AG04450 (cell line): ENCODE measurements around the gene NDUFA5. TPM values are rescaled to one million over a fixed set of nuclear protein-coding genes. Genes with fewer than 3 reads are reported as not detected.

Experiments
- CTCF ChIA-PET: fragments of 300-600, 350-600 bp; formaldehyde crosslinking; extraction: SDS; loops from one replicate; lab custom pipeline; 2022; ENCODE audit warnings: antibody characterized with exemption, inconsistent platforms; lab: Charles Lee
- POLR2A ChIA-PET: fragments of 350-600 bp; formaldehyde crosslinking; extraction: SDS; loops from one replicate; lab custom pipeline; 2021; ENCODE audit warnings: antibody characterized with exemption, inconsistent platforms; lab: Yijun Ruan, JAX
- DNase-seq: peaks from one replicate; pipeline ENCODE4 v3.0.0-alpha.2; 2011; ENCODE audit warnings: low read depth, low spot score
- H3K27ac ChIP-seq: one replicate; pipeline ENCODE4 v1.5.1; 2012; ENCODE audit warnings: low read depth, low read length, control low read depth
- H3K27me3 ChIP-seq: one replicate; pipeline ENCODE4 v1.6.0; 2012; ENCODE audit warnings: low read length; ENCODE audit not compliant: control insufficient read depth, insufficient read depth
- H3K4me3 ChIP-seq: 2 replicates; pipeline ENCODE4 v1.5.1; 2011; ENCODE audit warnings: mild to moderate bottlenecking, low read depth, low read length, control low read depth
- H3K9me3 ChIP-seq: 2 replicates; pipeline ENCODE4 v1.5.1; 2012; ENCODE audit warnings: low read length; ENCODE audit not compliant: control insufficient read depth, insufficient read depth
- CTCF ChIP-seq: IDR thresholded peaks from 2 replicates; pipeline ENCODE4 v1.5.1; 2011; ENCODE audit warnings: low read depth, low read length, control low read depth, inconsistent platforms
- polyA plus RNA-seq: library from polyadenylated mRNA; depleted of rRNA; stranded (reverse); fragments of >200 nt; gene quantifications from 2 replicates; pipeline ENCODE4 v1.2.3, GENCODE V29; 2011

NDUFA5 gene
- polyA plus RNA-seq, 1 experiment, result 39.8 TPM

- DNase-seq, result peak; percentile 26
- no peak overlapping the region for H3K4me3 ChIP-seq
- no peak for TF ChIP-seq CTCF
- ChIA-PET POLR2A (no interaction called here), CTCF (interaction anchor here (1.4 to 3.7 kb wide), 2 partner anchors 20 to 43 kb away, joined by 4 to 30 read pairs; partner anchors contain the start of gene NDUFA5)
- no peaks in the 10 kb centered on the region for H3K27me3 ChIP-seq
- no peaks in the 10 kb centered on the region for H3K9me3 ChIP-seq
- no peak overlapping the region for H3K27ac ChIP-seq
Observed at GRCh38 chr7:123538189-123538714, 19.4 kb downstream of the NDUFA5 start.

GRCh38 chr7:123537026-123537642 is 20.5 kb downstream of the NDUFA5 start:
- H3K27me3 ChIP-seq, result no peaks in the 10 kb centered on the region
- POLR2A ChIA-PET, result no interaction called here
- no peak for DNase-seq
- no peak overlapping the region for H3K4me3 ChIP-seq
- CTCF ChIA-PET, result interaction anchor here (1.0 kb wide), 5 partner anchors 11 to 44 kb away, joined by 3 to 4 read pairs (median 4); partner anchors contain the start of gene NDUFA5
- TF ChIP-seq CTCF, result peak; percentile 53
- no peak overlapping the region for H3K27ac ChIP-seq
- no peaks in the 10 kb centered on the region for H3K9me3 ChIP-seq

- ChIA-PET POLR2A (no interaction called here), CTCF (interaction anchor here (0.6 to 3.0 kb wide), 5 partner anchors 12 to 1310 kb away, joined by 3 to 49 read pairs (median 3); partner anchors contain the start of gene NDUFA5)
- DNase-seq, result no peak
- H3K9me3 ChIP-seq, result no peaks in the 10 kb centered on the region
- H3K27ac ChIP-seq, result no peak overlapping the region
- H3K4me3 ChIP-seq, result peak overlapping the region; percentile 39
- H3K27me3 ChIP-seq, result no peaks in the 10 kb centered on the region
- no peak for TF ChIP-seq CTCF
Observed at GRCh38 chr7:123535517-123535916, 22.1 kb downstream of the NDUFA5 start.

GRCh38 chr7:123534383-123535260 is 23.0 kb downstream of the NDUFA5 start, which contains the start of gene IQUB:
IQUB (minus strand) TSS chr7:123534595; CDS start chr7:123512340, 22,255 bp downstream.
- DNase-seq, result peak; percentile 94
- TF ChIP-seq CTCF, result no peak
- H3K27ac ChIP-seq, result peak within 1 kb of the TSS; percentile 65
- H3K4me3 ChIP-seq, result peak within 1 kb of the TSS; percentile 79
- no peaks in the 10 kb centered on the region for H3K9me3 ChIP-seq
- POLR2A ChIA-PET, result interaction anchor here (0.5 to 1.4 kb wide), 3 partner anchors 23 to 138 kb away, joined by 3 to 4 read pairs (median 4); partner anchors contain the start of gene NDUFA5
- CTCF ChIA-PET, result interaction anchor here (0.6 to 3.0 kb wide), 5 partner anchors 13 to 1309 kb away, joined by 3 to 49 read pairs (median 4); no protein-coding TSS in a partner anchor
- H3K27me3 ChIP-seq, result no peaks in the 10 kb centered on the region
